CD4-positive, alpha-beta T cell (primary cell): ENCODE results near the gene RIC8B. TPM values are rescaled to one million over a fixed set of nuclear protein-coding genes. Genes with fewer than 3 reads are reported as not detected.

ENCODE experiments used
- ATAC-seq: fragments of 200-7000 bp; cut with Tn5 transposase; one replicate; pipeline ENCODE4 v1.10.0; 2022; ENCODE audit warnings: mild to moderate bottlenecking; ENCODE audit not compliant: poor library complexity
- CTCF ChIA-PET: fragments of 350-600 bp; sonication (Branson Sonifier 250); formaldehyde crosslinking; loops from one replicate; lab custom pipeline; 2021; ENCODE audit warnings: antibody characterized with exemption, inconsistent platforms; lab: Charles Lee
- POLR2A ChIA-PET: fragments of 350-600 bp; sonication (Branson Sonifier 250); formaldehyde crosslinking; loops from one replicate; lab custom pipeline; 2021; ENCODE audit warnings: antibody characterized with exemption, inconsistent platforms; lab: Charles Lee
- DNase-seq, 14 experiments: peaks; one replicate each; pipeline ENCODE4 v3.0.0-alpha.2; 2013 to 2020; ENCODE audit warnings: mixed read lengths in 2 of 14
- H3K27ac ChIP-seq, 2 donors: one replicate each; pipeline versions ENCODE4 v1.5.1 to v1.7.0; 2013; ENCODE audit warnings: low read length in 2 of 2, low read depth in 1 of 2, mild to moderate bottlenecking in 1 of 2
- H3K27me3 ChIP-seq, 2 experiments: 1 replicate in 1 of 2; 2 replicates in 1 of 2; pipeline versions ENCODE4 v1.6.1 to v1.7.0; 2013; ENCODE audit warnings: low read length in 2 of 2, control low read depth in 1 of 2, mild to moderate bottlenecking in 1 of 2, moderate library complexity in 1 of 2; ENCODE audit not compliant: insufficient read depth in 2 of 2, control insufficient read depth in 1 of 2
- H3K36me3 ChIP-seq: one replicate; pipeline ENCODE4 v1.6.1; 2013; ENCODE audit warnings: low read length, control low read depth; ENCODE audit not compliant: insufficient read depth
- H3K4me1 ChIP-seq: one replicate; pipeline ENCODE4 v1.6.1; 2013; ENCODE audit warnings: low read length, control low read depth; ENCODE audit not compliant: insufficient read depth
- H3K4me3 ChIP-seq: one replicate; pipeline ENCODE4 v1.5.1; 2013; ENCODE audit warnings: mild to moderate bottlenecking, low read length, moderate library complexity
- H3K9me3 ChIP-seq, 2 experiments: 1 replicate in 1 of 2; 2 replicates in 1 of 2; pipeline versions ENCODE4 v1.6.1 to v1.7.0; 2013; ENCODE audit warnings: low read length in 2 of 2, mild to moderate bottlenecking in 2 of 2, control low read depth in 1 of 2, moderate library complexity in 1 of 2; ENCODE audit not compliant: control insufficient read depth in 1 of 2, insufficient read depth in 1 of 2
- H3K27ac Mint-ChIP-seq: one replicate; pipeline ENCODE4 v1.8.0; 2020; ENCODE audit warnings: mixed read lengths
- H3K27me3 Mint-ChIP-seq: one replicate; pipeline ENCODE4 v1.8.0; 2021; ENCODE audit warnings: mixed read lengths
- H3K36me3 Mint-ChIP-seq: one replicate; pipeline ENCODE4 v1.8.0; 2021; ENCODE audit warnings: low read depth, mixed read lengths
- H3K4me1 Mint-ChIP-seq: one replicate; pipeline ENCODE4 v1.8.0; 2021; ENCODE audit warnings: low read depth, mixed read lengths
- H3K4me3 Mint-ChIP-seq: one replicate; pipeline ENCODE4 v1.8.0; 2020; ENCODE audit warnings: mild to moderate bottlenecking, mixed read lengths
- H3K9me3 Mint-ChIP-seq: one replicate; pipeline ENCODE4 v1.8.0; 2020; ENCODE audit warnings: mixed read lengths
- intact Hi-C, 2 experiments: fragments of 100-400 bp; cut with DNase I in 1 of 2; cut with micrococcal nuclease in 1 of 2; formaldehyde crosslinking; loops; one replicate each; pipeline versions ENCODE4 v1.15.1 to v1.9.0; 2023 to 2025; cut with DNase I, micrococcal nuclease
- total RNA-seq, 174 experiments: library from RNA in 2 of 174; stranded (reverse) in 2 of 174; gene quantifications; one replicate each; pipeline ENCODE4 v1.2.3 and lab custom pipeline; 2021 to 2026
- TF ChIP-seq, protein P1 (sequence below): fragments of 200-600 bp; IDR thresholded peaks from one replicate; pipeline ENCODE4 v1.8.0; 2022; ENCODE audit warnings: antibody characterized with exemption, mild to moderate bottlenecking

RIC8B gene
- total RNA-seq, 2 experiments from 2014 or later: 5.5 to 9.0 TPM

DNA sequence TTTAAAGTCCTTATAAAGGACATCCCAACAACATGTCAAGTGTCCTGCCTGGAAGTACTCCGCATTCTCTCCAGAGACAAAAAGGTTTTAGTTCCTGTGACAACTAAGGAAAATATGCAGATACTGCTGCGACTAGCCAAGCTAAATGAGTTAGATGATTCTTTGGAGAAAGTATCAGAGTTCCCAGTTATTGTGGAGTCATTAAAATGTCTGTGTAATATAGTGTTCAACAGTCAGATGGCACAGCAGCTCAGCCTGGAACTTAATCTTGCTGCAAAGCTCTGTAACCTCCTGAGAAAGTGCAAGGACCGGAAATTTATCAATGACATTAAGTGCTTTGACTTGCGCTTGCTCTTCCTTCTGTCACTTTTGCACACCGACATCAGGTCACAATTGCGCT is 40.2 kb downstream of the RIC8B start:
- CTCF ChIA-PET: interaction anchor here (1.0 kb wide), 1 partner anchor 19 kb away, joined by 3 read pairs; no protein-coding TSS in a partner anchor
- H3K9me3 Mint-ChIP-seq: no peaks in the 10 kb centered on the region
- no peak overlapping the region for H3K4me3 Mint-ChIP-seq
- Histone ChIP-seq H3K27ac (no peak overlapping the region), H3K4me3 (no peak overlapping the region), H3K9me3 (no peaks in the 10 kb centered on the region), H3K36me3 (peaks cover 21% of the 10 kb centered on the region), H3K27me3 (no peaks in the 10 kb centered on the region), H3K4me1 (no peaks in the 10 kb centered on the region)
- TF ChIP-seq, protein P1, sequence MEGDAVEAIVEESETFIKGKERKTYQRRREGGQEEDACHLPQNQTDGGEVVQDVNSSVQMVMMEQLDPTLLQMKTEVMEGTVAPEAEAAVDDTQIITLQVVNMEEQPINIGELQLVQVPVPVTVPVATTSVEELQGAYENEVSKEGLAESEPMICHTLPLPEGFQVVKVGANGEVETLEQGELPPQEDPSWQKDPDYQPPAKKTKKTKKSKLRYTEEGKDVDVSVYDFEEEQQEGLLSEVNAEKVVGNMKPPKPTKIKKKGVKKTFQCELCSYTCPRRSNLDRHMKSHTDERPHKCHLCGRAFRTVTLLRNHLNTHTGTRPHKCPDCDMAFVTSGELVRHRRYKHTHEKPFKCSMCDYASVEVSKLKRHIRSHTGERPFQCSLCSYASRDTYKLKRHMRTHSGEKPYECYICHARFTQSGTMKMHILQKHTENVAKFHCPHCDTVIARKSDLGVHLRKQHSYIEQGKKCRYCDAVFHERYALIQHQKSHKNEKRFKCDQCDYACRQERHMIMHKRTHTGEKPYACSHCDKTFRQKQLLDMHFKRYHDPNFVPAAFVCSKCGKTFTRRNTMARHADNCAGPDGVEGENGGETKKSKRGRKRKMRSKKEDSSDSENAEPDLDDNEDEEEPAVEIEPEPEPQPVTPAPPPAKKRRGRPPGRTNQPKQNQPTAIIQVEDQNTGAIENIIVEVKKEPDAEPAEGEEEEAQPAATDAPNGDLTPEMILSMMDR: no peak
- peaks cover 31% of the 10 kb centered on the region for H3K36me3 Mint-ChIP-seq
- intact Hi-C loops: no loop called here
- H3K27ac Mint-ChIP-seq: no peak overlapping the region
- no peaks in the 10 kb centered on the region for H3K4me1 Mint-ChIP-seq
- POLR2A ChIA-PET: interaction anchor here (1.4 kb wide), 1 partner anchor 14 kb away, joined by 5 read pairs; no protein-coding TSS in a partner anchor
- ATAC-seq (no peak), DNase-seq (no peak)
- no peaks in the 10 kb centered on the region for H3K27me3 Mint-ChIP-seq

DNA sequence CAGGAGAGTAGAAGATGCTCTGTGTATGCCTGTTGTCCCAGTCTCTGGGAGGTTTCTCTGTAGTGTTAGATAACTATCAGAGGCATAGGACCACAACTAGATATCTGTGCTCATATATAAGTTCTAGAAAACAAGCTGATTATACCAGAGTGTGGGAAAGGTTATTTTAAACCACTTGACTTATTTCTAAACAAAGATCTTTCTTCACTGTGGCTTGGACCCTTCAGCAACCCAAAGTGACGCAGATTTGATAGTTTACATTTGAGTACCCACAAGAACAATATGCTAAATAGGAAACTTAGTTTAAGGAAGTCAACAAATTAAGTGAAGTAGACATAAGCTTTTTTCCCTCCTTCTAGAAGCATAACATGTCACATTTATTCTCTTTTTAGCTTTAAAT is 41.3 kb downstream of the RIC8B start:
- CTCF ChIA-PET: no interaction called here
- no peak for ATAC-seq
- intact Hi-C loops: no loop called here
- no peak overlapping the region for H3K4me3 ChIP-seq
- no peak overlapping the region for H3K27ac ChIP-seq
- DNase-seq: no peak
- peaks cover 21% of the 10 kb centered on the region for H3K36me3 ChIP-seq
- H3K4me1 ChIP-seq: no peaks in the 10 kb centered on the region
- Mint-ChIP-seq H3K9me3 (no peaks in the 10 kb centered on the region), H3K27me3 (no peaks in the 10 kb centered on the region), H3K27ac (no peak overlapping the region), H3K36me3 (peaks cover 31% of the 10 kb centered on the region), H3K4me3 (no peak overlapping the region), H3K4me1 (no peaks in the 10 kb centered on the region)
- POLR2A ChIA-PET: no interaction called here
- no peaks in the 10 kb centered on the region for H3K9me3 ChIP-seq
- H3K27me3 ChIP-seq: no peaks in the 10 kb centered on the region
- TF ChIP-seq, protein P1: no peak

DNA sequence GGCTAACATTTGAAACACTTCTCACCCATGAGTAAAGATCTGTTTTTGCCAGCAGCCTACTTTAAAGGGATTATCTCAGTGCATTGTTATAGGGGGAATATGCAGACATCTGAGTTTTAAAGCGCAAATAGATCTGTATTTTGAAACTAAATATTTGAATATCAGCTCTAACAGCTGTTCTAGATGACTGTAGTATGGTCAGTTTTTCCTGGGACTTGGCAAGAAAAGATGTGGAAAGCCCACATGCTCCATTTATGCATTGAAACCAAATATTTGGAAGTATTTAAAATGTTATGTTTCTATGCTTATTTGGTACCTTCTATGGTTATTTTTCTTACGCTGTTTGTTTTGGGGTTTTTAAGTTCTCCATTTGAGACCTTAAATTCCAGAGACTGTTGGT is 41.7 kb downstream of the RIC8B start:
- DNase-seq (no peak), ATAC-seq (no peak)
- ChIA-PET POLR2A (no interaction called here), CTCF (no interaction called here)
- no peaks in the 10 kb centered on the region for H3K9me3 Mint-ChIP-seq
- H3K27ac Mint-ChIP-seq: no peak overlapping the region
- no peaks in the 10 kb centered on the region for H3K27me3 Mint-ChIP-seq
- no peaks in the 10 kb centered on the region for H3K4me1 Mint-ChIP-seq
- peaks cover 35% of the 10 kb centered on the region for H3K36me3 Mint-ChIP-seq
- H3K27ac ChIP-seq: no peak overlapping the region
- H3K4me3 Mint-ChIP-seq: no peak overlapping the region
- intact Hi-C loops: no loop called here
- H3K9me3 ChIP-seq: no peaks in the 10 kb centered on the region
- no peaks in the 10 kb centered on the region for H3K4me1 ChIP-seq
- no peak overlapping the region for H3K4me3 ChIP-seq
- no peaks in the 10 kb centered on the region for H3K27me3 ChIP-seq
- TF ChIP-seq, protein P1: no peak
- peaks cover 21% of the 10 kb centered on the region for H3K36me3 ChIP-seq
